AG04450 (cell line): ENCODE results near the gene RPS27. TPM values are rescaled to one million over a fixed set of nuclear protein-coding genes. Genes with fewer than 3 reads are reported as not detected.
"Not testable (repeated sequence)": the region's sequence is repeated elsewhere in the genome, so short reads cannot be mapped to it uniquely, and the experiment has no call there.

ENCODE experiments used
- CTCF ChIA-PET: fragments of 300-600, 350-600 bp; formaldehyde crosslinking; extraction: SDS; loops from one replicate; lab custom pipeline; 2022; ENCODE audit warnings: antibody characterized with exemption, inconsistent platforms; lab: Charles Lee
- POLR2A ChIA-PET: fragments of 350-600 bp; formaldehyde crosslinking; extraction: SDS; loops from one replicate; lab custom pipeline; 2021; ENCODE audit warnings: antibody characterized with exemption, inconsistent platforms; lab: Yijun Ruan, JAX
- DNase-seq: peaks from one replicate; pipeline ENCODE4 v3.0.0-alpha.2; 2011; ENCODE audit warnings: low read depth, low spot score
- H3K27ac ChIP-seq: one replicate; pipeline ENCODE4 v1.5.1; 2012; ENCODE audit warnings: low read depth, low read length, control low read depth
- H3K27me3 ChIP-seq: one replicate; pipeline ENCODE4 v1.6.0; 2012; ENCODE audit warnings: low read length; ENCODE audit not compliant: control insufficient read depth, insufficient read depth
- H3K4me3 ChIP-seq: 2 replicates; pipeline ENCODE4 v1.5.1; 2011; ENCODE audit warnings: mild to moderate bottlenecking, low read depth, low read length, control low read depth
- H3K9me3 ChIP-seq: 2 replicates; pipeline ENCODE4 v1.5.1; 2012; ENCODE audit warnings: low read length; ENCODE audit not compliant: control insufficient read depth, insufficient read depth
- polyA plus RNA-seq: library from polyadenylated mRNA; depleted of rRNA; stranded (reverse); fragments of >200 nt; gene quantifications from 2 replicates; pipeline ENCODE4 v1.2.3, GENCODE V29; 2011
- TF ChIP-seq, protein P1 (sequence below): IDR thresholded peaks from 2 replicates; pipeline ENCODE4 v1.5.1; 2011; ENCODE audit warnings: low read depth, low read length, control low read depth, inconsistent platforms

Gene RPS27
- polyA plus RNA-seq, 1 experiment = 6,731 TPM

DNA sequence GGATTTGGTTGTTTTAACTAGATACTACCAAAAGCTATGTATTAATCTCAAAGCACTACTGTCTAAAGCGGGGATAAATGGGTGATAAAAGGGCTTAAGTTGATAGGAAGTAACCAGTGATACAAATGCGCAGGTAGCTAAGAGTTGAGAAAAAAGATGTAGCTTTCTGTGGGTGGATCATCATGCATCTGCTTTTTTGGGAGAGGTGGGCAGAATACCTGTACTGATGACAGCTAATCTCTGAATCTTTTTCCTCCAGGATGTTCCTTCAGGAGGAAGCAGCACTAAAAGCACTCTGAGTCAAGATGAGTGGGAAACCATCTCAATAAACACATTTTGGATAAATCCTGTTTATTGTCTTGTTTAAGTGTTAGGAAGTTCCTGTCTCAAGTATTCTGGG is 1.2 kb downstream of the RPS27 start:
- no peak overlapping the region for H3K27ac ChIP-seq
- CTCF ChIA-PET = interaction anchor here (0.6 kb wide), 1 partner anchor 358 kb away, joined by 3 read pairs; the partner anchor contains the start of gene CHTOP

DNA sequence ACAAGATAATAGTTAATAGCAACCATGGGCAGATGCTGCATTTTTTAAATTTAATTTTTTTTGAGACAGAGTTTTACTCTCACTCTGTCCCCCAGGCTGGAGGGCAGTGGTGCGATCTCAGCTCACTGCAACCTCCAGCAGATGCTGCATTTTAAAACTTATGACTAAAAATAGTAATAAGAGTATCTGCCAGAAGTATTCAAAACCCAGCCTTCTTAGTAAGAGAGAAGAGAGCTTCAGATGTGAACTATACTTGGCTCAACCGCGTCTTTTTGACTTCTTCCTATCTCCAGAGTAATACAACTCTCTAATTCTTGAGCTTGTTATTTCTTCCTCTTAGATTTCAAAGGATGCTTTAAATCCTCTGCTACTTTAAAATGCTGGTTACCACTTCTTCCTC is 4.6 kb downstream of the RPS27 start:
- Histone ChIP-seq H3K9me3 (no peaks in the 10 kb centered on the region), H3K27me3 (no peaks in the 10 kb centered on the region), H3K4me3 (no peak overlapping the region), H3K27ac (no peak overlapping the region)
- no peak for DNase-seq
- ChIA-PET POLR2A (interaction anchor here (0.6 to 1.2 kb wide), 2 partner anchors 18 to 275 kb away, joined by 3 to 6 read pairs; partner anchors contain the start of gene JTB), CTCF (interaction anchor here (1.2 kb wide), 1 partner anchor 171 kb away, joined by 3 read pairs; no protein-coding TSS in a partner anchor)
- TF ChIP-seq, protein P1, sequence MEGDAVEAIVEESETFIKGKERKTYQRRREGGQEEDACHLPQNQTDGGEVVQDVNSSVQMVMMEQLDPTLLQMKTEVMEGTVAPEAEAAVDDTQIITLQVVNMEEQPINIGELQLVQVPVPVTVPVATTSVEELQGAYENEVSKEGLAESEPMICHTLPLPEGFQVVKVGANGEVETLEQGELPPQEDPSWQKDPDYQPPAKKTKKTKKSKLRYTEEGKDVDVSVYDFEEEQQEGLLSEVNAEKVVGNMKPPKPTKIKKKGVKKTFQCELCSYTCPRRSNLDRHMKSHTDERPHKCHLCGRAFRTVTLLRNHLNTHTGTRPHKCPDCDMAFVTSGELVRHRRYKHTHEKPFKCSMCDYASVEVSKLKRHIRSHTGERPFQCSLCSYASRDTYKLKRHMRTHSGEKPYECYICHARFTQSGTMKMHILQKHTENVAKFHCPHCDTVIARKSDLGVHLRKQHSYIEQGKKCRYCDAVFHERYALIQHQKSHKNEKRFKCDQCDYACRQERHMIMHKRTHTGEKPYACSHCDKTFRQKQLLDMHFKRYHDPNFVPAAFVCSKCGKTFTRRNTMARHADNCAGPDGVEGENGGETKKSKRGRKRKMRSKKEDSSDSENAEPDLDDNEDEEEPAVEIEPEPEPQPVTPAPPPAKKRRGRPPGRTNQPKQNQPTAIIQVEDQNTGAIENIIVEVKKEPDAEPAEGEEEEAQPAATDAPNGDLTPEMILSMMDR = no peak

More for the DNA sequence above, 1.2 kb downstream of the RPS27 start:
- TF ChIP-seq, protein P1 = no peak
- H3K27me3 ChIP-seq = no peaks in the 10 kb centered on the region
- POLR2A ChIA-PET = interaction anchor here (2.3 kb wide), 1 partner anchor 229 kb away, joined by 20 read pairs; the partner anchor contains the start of gene UBAP2L
- H3K9me3 ChIP-seq = no peaks in the 10 kb centered on the region; the same call in 1 of the 2 replicates
- no peak for DNase-seq
- H3K4me3 ChIP-seq = peak overlapping the region; percentile 88

DNA sequence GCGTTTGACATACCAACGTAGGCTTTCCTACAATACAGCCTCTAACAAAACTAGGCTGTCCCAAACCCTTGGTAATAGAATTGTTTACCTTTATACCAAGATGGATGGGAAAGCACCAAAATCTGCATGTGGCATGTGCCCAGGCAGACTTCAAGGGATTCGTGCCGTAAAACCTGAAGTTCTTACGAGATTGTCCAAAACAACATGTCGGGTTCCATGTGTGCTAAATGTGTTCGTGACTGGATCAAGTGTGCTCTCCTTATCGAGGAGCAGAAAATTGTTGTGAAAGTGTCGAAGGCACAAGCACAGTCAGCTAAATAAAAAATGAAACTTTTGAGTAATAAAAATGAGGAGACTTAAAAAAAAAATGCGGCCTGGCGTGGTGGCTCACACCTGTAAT is 5.1 kb downstream of the RPS27 start:
- DNase-seq = no peak
- ChIA-PET CTCF (interaction anchor here (1.2 kb wide), 1 partner anchor 172 kb away, joined by 3 read pairs; no protein-coding TSS in a partner anchor), POLR2A (interaction anchor here (0.6 kb wide), 1 partner anchor 276 kb away, joined by 3 read pairs; no protein-coding TSS in a partner anchor)
- Histone ChIP-seq H3K9me3 (no peaks in the 10 kb centered on the region), H3K4me3 (no peak overlapping the region), H3K27ac (no peak overlapping the region), H3K27me3 (no peaks in the 10 kb centered on the region)
- TF ChIP-seq, protein P1 = no peak

DNA sequence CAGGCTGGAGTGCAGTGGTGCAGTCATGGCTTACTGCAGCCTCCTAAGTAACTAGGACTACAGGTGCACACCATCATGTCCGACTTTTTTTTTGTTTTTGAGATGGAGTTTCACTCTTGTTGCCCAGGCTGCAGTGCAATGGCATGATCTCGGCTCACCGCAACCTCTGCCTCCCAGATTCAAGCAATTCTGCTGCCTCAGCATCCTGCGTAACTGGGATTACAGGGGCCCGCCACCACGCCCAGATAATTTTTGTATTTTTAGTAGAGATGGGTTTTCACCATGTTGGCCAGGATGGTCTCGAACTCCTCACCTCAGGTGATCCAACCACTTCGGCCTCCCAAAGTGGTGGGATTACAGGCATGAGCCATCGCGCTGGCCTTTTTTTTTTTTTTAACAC is 6.3 kb downstream of the RPS27 start:
- POLR2A ChIA-PET, CTCF ChIA-PET, H3K27me3 ChIP-seq, H3K27ac ChIP-seq, H3K9me3 ChIP-seq, H3K4me3 ChIP-seq, DNase-seq: not testable (repeated sequence)

DNA sequence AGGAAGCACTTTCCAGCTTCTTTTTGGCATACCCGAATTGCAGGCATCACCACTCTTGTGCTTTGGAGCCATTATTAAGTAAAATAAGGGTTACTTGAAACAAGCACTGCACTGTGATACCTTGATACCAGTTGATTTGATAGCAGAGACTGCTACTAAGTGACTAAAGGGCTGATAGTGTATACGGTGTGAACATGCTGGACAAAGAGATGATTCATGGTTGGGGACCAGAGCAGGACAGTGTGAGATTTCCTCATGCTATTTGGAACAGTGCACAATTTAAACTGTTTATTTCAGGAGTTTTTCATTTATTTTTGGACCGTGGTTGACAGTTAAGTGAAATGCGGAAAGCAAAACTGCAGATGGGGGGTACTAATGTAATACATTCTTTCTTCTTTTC is 9.9 kb downstream of the RPS27 start:
- DNase-seq = no peak
- Histone ChIP-seq H3K4me3 (no peak overlapping the region), H3K9me3 (no peaks in the 10 kb centered on the region), H3K27me3 (no peaks in the 10 kb centered on the region), H3K27ac (no peak overlapping the region)
- TF ChIP-seq, protein P1 = no peak
- POLR2A ChIA-PET = interaction anchor here (1.8 kb wide), 1 partner anchor 10 kb away, joined by 14 read pairs; the partner anchor contains the start of gene RPS27
- CTCF ChIA-PET = interaction anchor here (0.8 to 1.1 kb wide), 2 partner anchors 13 to 23 kb away, joined by 4 read pairs; partner anchors contain the start of gene JTB
